BLaER1 treated with 17β-estradiol and CSF1 and Interleukin-3, amounts not matched to agents 10 nM and 100 nM (cell line): ENCODE measurements around the gene WDR64.

Experiments used
- H3K27ac ChIP-seq, 11 experiments: shearing (Covaris generic); formaldehyde crosslinking; 2 replicates each; pipeline ENCODE4 v1.8.1; 2022
- H3K27me3 ChIP-seq, 11 experiments: shearing (Covaris generic); formaldehyde crosslinking; 2 replicates each; pipeline ENCODE4 v1.8.1; 2022
- H3K36me3 ChIP-seq, 11 experiments: shearing (Covaris generic); formaldehyde crosslinking; 2 replicates each; pipeline ENCODE4 v1.8.1; 2022
- H3K4me1 ChIP-seq, 10 experiments: shearing (Covaris generic); formaldehyde crosslinking; 2 replicates each; pipeline ENCODE4 v1.8.1; 2022
- H3K4me2 ChIP-seq, 11 experiments: shearing (Covaris generic); formaldehyde crosslinking; 2 replicates each; pipeline ENCODE4 v1.8.1; 2022
- H3K4me3 ChIP-seq, 10 experiments: shearing (Covaris generic); formaldehyde crosslinking; 2 replicates each; pipeline ENCODE4 v1.8.1; 2022
- H3K9ac ChIP-seq, 11 experiments: shearing (Covaris generic); formaldehyde crosslinking; 2 replicates each; pipeline ENCODE4 v1.8.1; 2022
- H3K9me3 ChIP-seq, 11 experiments: shearing (Covaris generic); formaldehyde crosslinking; replicated peaks in 1 of 11; 2 replicates each; pipeline ENCODE4 v1.8.1; 2022
- H4K20me1 ChIP-seq, 11 experiments: shearing (Covaris generic); formaldehyde crosslinking; 2 replicates each; pipeline ENCODE4 v1.8.1; 2022
- Cebpa-rat ChIP-seq, 11 experiments: shearing (Covaris generic); IDR thresholded peaks; 2 replicates each; pipeline ENCODE4 v1.8.1; 2022

Gene WDR64

GRCh38 chr1:241611736-241612135, 40.3 kb upstream of the WDR64 start:
- no peaks in the 10 kb centered on the region for H3K27me3 ChIP-seq
- peaks cover 0 to 20% (median 0%) of the 10 kb centered on the region in 11 experiments; a peak in 7 of 22 replicates for H3K36me3 ChIP-seq
- TF ChIP-seq Cebpa-rat (IDR thresholded peaks at IDR 0.05), result no peak
- H3K4me2 ChIP-seq, result peak overlapping the region in 6 of 11 experiments; percentile 47 to 67 (median 58); a peak in 11 of 22 replicates
- no peak overlapping the region for H3K4me3 ChIP-seq
- H4K20me1 ChIP-seq, result peaks cover 0 to 11% (median 0%) of the 10 kb centered on the region in 11 experiments; a peak in 1 of 22 replicates
- no peak overlapping the region for H3K9ac ChIP-seq
- H3K9me3 ChIP-seq, result no peaks in the 10 kb centered on the region
- H3K4me1 ChIP-seq, result peaks cover 0 to 40% (median 24%) of the 10 kb centered on the region in 10 experiments; a peak in 17 of 20 replicates
- peak overlapping the region in 3 of 11 experiments; percentile 10 to 55 (median 53); a peak in 6 of 22 replicates for H3K27ac ChIP-seq

- H4K20me1 ChIP-seq, result peaks cover 0 to 11% (median 0%) of the 10 kb centered on the region in 11 experiments; a peak in 1 of 22 replicates
- peaks cover 0 to 40% (median 21%) of the 10 kb centered on the region in 10 experiments; a peak in 16 of 20 replicates for H3K4me1 ChIP-seq
- H3K36me3 ChIP-seq, result peaks cover 0 to 21% (median 0%) of the 10 kb centered on the region in 11 experiments; a peak in 7 of 22 replicates
- no peak overlapping the region for H3K4me3 ChIP-seq
- no peak for TF ChIP-seq Cebpa-rat (IDR thresholded peaks at IDR 0.05)
- H3K27me3 ChIP-seq, result no peaks in the 10 kb centered on the region
- no peak overlapping the region for H3K9ac ChIP-seq
- no peaks in the 10 kb centered on the region for H3K9me3 ChIP-seq
- peak overlapping the region in 6 of 11 experiments; percentile 10 to 55 (median 38); a peak in 8 of 22 replicates for H3K27ac ChIP-seq
- H3K4me2 ChIP-seq, result peak overlapping the region in 9 of 11 experiments; percentile 14 to 67 (median 51); a peak in 17 of 22 replicates
Measured at GRCh38 chr1:241612533-241613477, 39.3 kb upstream of the WDR64 start.

- H3K27me3 ChIP-seq, result no peaks in the 10 kb centered on the region
- H3K4me3 ChIP-seq, result no peak overlapping the region
- peaks cover 0 to 30% (median 21%) of the 10 kb centered on the region in 10 experiments; a peak in 16 of 20 replicates for H3K4me1 ChIP-seq
- H3K9ac ChIP-seq, result no peak overlapping the region
- no peak overlapping the region for H3K4me2 ChIP-seq
- H4K20me1 ChIP-seq, result peaks cover 0 to 5% (median 0%) of the 10 kb centered on the region in 11 experiments; a peak in 1 of 22 replicates
- no peak for TF ChIP-seq Cebpa-rat (IDR thresholded peaks at IDR 0.05)
- H3K36me3 ChIP-seq, result peaks cover 0 to 31% (median 4%) of the 10 kb centered on the region in 11 experiments; a peak in 9 of 22 replicates
- H3K9me3 ChIP-seq, result no peaks in the 10 kb centered on the region
- no peak overlapping the region for H3K27ac ChIP-seq
Measured at GRCh38 chr1:241614144-241614543, 37.9 kb upstream of the WDR64 start.

DNA sequence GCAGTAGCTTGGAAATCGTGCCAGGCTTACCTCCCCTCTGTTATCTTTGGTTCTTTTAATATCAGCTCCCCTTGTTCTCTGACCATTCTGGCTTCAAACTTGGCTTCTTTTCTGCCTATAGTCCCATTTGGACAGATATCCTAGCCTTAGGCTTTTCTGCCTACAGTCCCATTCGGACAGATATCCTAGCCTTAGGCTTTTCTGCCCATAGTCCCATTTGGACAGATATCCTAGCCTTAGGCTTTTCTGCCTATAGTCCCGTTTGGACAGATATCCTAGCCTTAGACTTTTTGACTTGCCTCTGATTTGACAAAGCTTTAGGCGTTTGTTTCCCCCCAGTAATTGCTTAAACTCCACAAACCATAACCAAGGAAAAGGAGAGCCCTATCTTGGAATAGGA, 37.5 kb upstream of the WDR64 start:
- TF ChIP-seq Cebpa-rat (IDR thresholded peaks at IDR 0.05), result no peak
- no peak overlapping the region for H3K4me2 ChIP-seq

GRCh38 chr1:241615043-241615974, 36.8 kb upstream of the WDR64 start:
- no peaks in the 10 kb centered on the region for H3K27me3 ChIP-seq
- H3K4me3 ChIP-seq, result no peak overlapping the region
- TF ChIP-seq Cebpa-rat (IDR thresholded peaks at IDR 0.05), result no peak

More for the DNA sequence above, 37.5 kb upstream of the WDR64 start:
- Histone ChIP-seq H3K9ac (no peak overlapping the region), H3K27ac (no peak overlapping the region), H4K20me1 (peaks cover 0 to 1% (median 0%) of the 10 kb centered on the region in 11 experiments; a peak in 1 of 22 replicates), H3K36me3 (peaks cover 0 to 31% (median 4%) of the 10 kb centered on the region in 11 experiments; a peak in 10 of 22 replicates), H3K9me3 (no peaks in the 10 kb centered on the region), H3K27me3 (no peaks in the 10 kb centered on the region), H3K4me3 (no peak overlapping the region), H3K4me1 (peaks cover 0 to 30% (median 21%) of the 10 kb centered on the region in 10 experiments; a peak in 16 of 20 replicates)

GRCh38 chr1:241617426-241617825, 34.7 kb upstream of the WDR64 start:
- H3K4me2 ChIP-seq, result no peak overlapping the region

More at GRCh38 chr1:241615043-241615974, 36.8 kb upstream of the WDR64 start:
- Histone ChIP-seq H3K9me3 (no peaks in the 10 kb centered on the region), H3K4me2 (no peak overlapping the region), H3K36me3 (peaks cover 0 to 28% (median 4%) of the 10 kb centered on the region in 11 experiments; a peak in 10 of 22 replicates), H4K20me1 (no peaks in the 10 kb centered on the region; a peak in 1 of 22 replicates), H3K27ac (no peak overlapping the region), H3K9ac (no peak overlapping the region), H3K4me1 (peaks cover 0 to 30% (median 21%) of the 10 kb centered on the region in 10 experiments; a peak in 16 of 20 replicates)

DNA sequence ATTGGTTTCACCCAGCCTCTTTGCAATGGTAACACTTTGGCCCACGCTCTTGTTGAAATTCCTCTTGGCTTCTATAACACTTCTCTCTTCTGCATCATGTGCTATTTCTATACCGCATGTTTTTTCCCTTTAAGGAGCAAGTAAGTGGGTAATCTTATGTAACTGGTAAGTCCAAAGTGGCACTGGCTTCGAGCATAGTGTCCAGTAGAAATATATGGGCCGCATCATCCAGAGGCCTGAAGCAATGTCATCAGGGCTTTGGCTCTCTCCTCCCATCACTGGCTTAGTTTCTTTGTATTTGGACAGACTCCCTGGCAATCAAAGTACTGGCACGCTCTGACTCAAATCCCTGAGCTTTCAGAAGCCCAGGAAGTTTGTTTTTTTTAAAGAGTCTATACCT, 29.4 kb upstream of the WDR64 start:
- Histone ChIP-seq H3K4me3 (no peak overlapping the region), H3K4me1 (peaks cover under 1 to 5% (median 4%) of the 10 kb centered on the region in 10 experiments; a peak in 18 of 20 replicates), H3K27ac (no peak overlapping the region), H3K9ac (no peak overlapping the region), H4K20me1 (peaks cover 0 to 7% (median 0%) of the 10 kb centered on the region in 11 experiments; a peak in 1 of 22 replicates), H3K27me3 (no peaks in the 10 kb centered on the region), H3K36me3 (peaks cover 15 to 63% (median 35%) of the 10 kb centered on the region in 11 experiments; a peak in 18 of 22 replicates), H3K4me2 (no peak overlapping the region), H3K9me3 (no peaks in the 10 kb centered on the region)
- TF ChIP-seq Cebpa-rat (IDR thresholded peaks at IDR 0.05), result no peak

More at GRCh38 chr1:241617426-241617825, 34.7 kb upstream of the WDR64 start:
- H3K4me3 ChIP-seq, result no peak overlapping the region
- peaks cover 0 to 12% (median 7%) of the 10 kb centered on the region in 10 experiments; a peak in 15 of 20 replicates for H3K4me1 ChIP-seq
- H3K9me3 ChIP-seq, result no peaks in the 10 kb centered on the region
- H3K27ac ChIP-seq, result no peak overlapping the region
- H3K9ac ChIP-seq, result no peak overlapping the region
- no peaks in the 10 kb centered on the region for H4K20me1 ChIP-seq
- H3K36me3 ChIP-seq, result peaks cover 2 to 29% (median 10%) of the 10 kb centered on the region in 11 experiments; a peak in 12 of 22 replicates
- no peaks in the 10 kb centered on the region for H3K27me3 ChIP-seq
- no peak for TF ChIP-seq Cebpa-rat (IDR thresholded peaks at IDR 0.05)

- TF ChIP-seq Cebpa-rat (IDR thresholded peaks at IDR 0.05), result no peak
- Histone ChIP-seq H3K4me2 (no peak overlapping the region), H3K36me3 (peaks cover 15 to 54% (median 28%) of the 10 kb centered on the region in 11 experiments; a peak in 18 of 22 replicates), H3K27me3 (no peaks in the 10 kb centered on the region), H4K20me1 (peaks cover 0 to 7% (median 0%) of the 10 kb centered on the region in 11 experiments; a peak in 1 of 22 replicates), H3K4me3 (no peak overlapping the region), H3K9ac (no peak overlapping the region), H3K4me1 (peaks cover 9 to 28% (median 25%) of the 10 kb centered on the region in 10 experiments), H3K9me3 (no peaks in the 10 kb centered on the region), H3K27ac (no peak overlapping the region)
Measured at GRCh38 chr1:241624935-241625334, 27.1 kb upstream of the WDR64 start.
